IgD-negative memory B cell (primary cell): ENCODE results near the gene FMR1. TPM values are rescaled to one million over a fixed set of nuclear protein-coding genes. Genes with fewer than 3 reads are reported as not detected.

Experiments used
- H3K27ac Mint-ChIP-seq, 3 donors: one replicate each; pipeline ENCODE4 v1.8.0; 2020 to 2022; ENCODE audit warnings: mild to moderate bottlenecking in 3 of 3, mixed read lengths in 3 of 3, moderate library complexity in 1 of 3
- H3K27me3 Mint-ChIP-seq: one replicate; pipeline ENCODE4 v1.8.0; 2021; ENCODE audit warnings: mixed read lengths
- H3K36me3 Mint-ChIP-seq: one replicate; pipeline ENCODE4 v1.8.0; 2020; ENCODE audit warnings: mild to moderate bottlenecking, mixed read lengths
- H3K4me1 Mint-ChIP-seq, 3 donors: one replicate each; pipeline ENCODE4 v1.8.0; 2020 to 2022; ENCODE audit warnings: mixed read lengths in 3 of 3, mild to moderate bottlenecking in 1 of 3
- H3K4me3 Mint-ChIP-seq, 4 donors: one replicate each; pipeline ENCODE4 v1.8.0; 2020 to 2022; ENCODE audit warnings: mild to moderate bottlenecking in 4 of 4, mixed read lengths in 4 of 4, moderate library complexity in 3 of 4
- H3K9me3 Mint-ChIP-seq, 3 donors: one replicate each; pipeline ENCODE4 v1.8.0; 2020 to 2021; ENCODE audit warnings: mixed read lengths in 3 of 3, mild to moderate bottlenecking in 1 of 3
- polyA plus RNA-seq: library from polyadenylated mRNA; unstranded; fragments of 300-500 nt; fragmentation: Illumina TruSeq; gene quantifications from one replicate; pipeline ENCODE4 v1.2.3, GENCODE V29; 2021

Gene FMR1
- 3.5 TPM for polyA plus RNA-seq

- Mint-ChIP-seq H3K4me3 (peak within 1 kb of the TSS; percentile 90 to 99 (median 98)), H3K27me3 (no peaks in the 10 kb centered on the region), H3K9me3 (no peaks in the 10 kb centered on the region), H3K27ac (peak within 1 kb of the TSS; percentile 89 to 93 (median 93)), H3K4me1 (peaks cover 6 to 20% (median 19%) of the 10 kb centered on the region in 3 donors), H3K36me3 (no peaks in the 10 kb centered on the region)
Observed at GRCh38 chrX:147911192-147912022, at the start of gene FMR1. TSS of gene FMR1 (plus strand) at chrX:147911919. CDS start at chrX:147912180, 261 bp downstream.

- H3K36me3 Mint-ChIP-seq = peaks cover under 1% of the 10 kb centered on the region
- peak overlapping the region in 2 of 3 donors; percentile 36 to 80 for H3K27ac Mint-ChIP-seq
- peaks cover 5 to 8% (median 6%) of the 10 kb centered on the region in 3 donors for H3K4me1 Mint-ChIP-seq
- no peaks in the 10 kb centered on the region for H3K27me3 Mint-ChIP-seq
- H3K9me3 Mint-ChIP-seq = peaks cover 7 to 21% (median 8%) of the 10 kb centered on the region in 3 donors
- peak overlapping the region in 1 of 4 donors; percentile 49 for H3K4me3 Mint-ChIP-seq
Observed at GRCh38 chrX:147875866-147876596, 35.7 kb upstream of the FMR1 start.

- Mint-ChIP-seq H3K9me3 (peaks cover under 1 to 16% (median 5%) of the 10 kb centered on the region in 3 donors), H3K27ac (no peak overlapping the region), H3K27me3 (no peaks in the 10 kb centered on the region), H3K4me3 (no peak overlapping the region), H3K4me1 (peaks cover 5 to 8% (median 6%) of the 10 kb centered on the region in 3 donors), H3K36me3 (no peaks in the 10 kb centered on the region)
Observed at GRCh38 chrX:147876849-147877646, 34.7 kb upstream of the FMR1 start.

- Mint-ChIP-seq H3K9me3 (peaks cover 0 to 10% (median 5%) of the 10 kb centered on the region in 3 donors), H3K27me3 (no peaks in the 10 kb centered on the region)
Observed at GRCh38 chrX:147877726-147878125, 34.0 kb upstream of the FMR1 start.

GRCh38 chrX:147884958-147885357, 26.8 kb upstream of the FMR1 start:
- no peak overlapping the region for H3K27ac Mint-ChIP-seq
- no peaks in the 10 kb centered on the region for H3K27me3 Mint-ChIP-seq
- no peak overlapping the region for H3K4me3 Mint-ChIP-seq
- peaks cover 5 to 15% (median 6%) of the 10 kb centered on the region in 3 donors for H3K9me3 Mint-ChIP-seq
- H3K4me1 Mint-ChIP-seq = peaks cover 0 to 2% (median 0%) of the 10 kb centered on the region in 3 donors
- no peaks in the 10 kb centered on the region for H3K36me3 Mint-ChIP-seq

More at GRCh38 chrX:147877726-147878125, 34.0 kb upstream of the FMR1 start:
- Mint-ChIP-seq H3K36me3 (no peaks in the 10 kb centered on the region), H3K27ac (no peak overlapping the region), H3K4me3 (no peak overlapping the region), H3K4me1 (peaks cover 5 to 8% (median 6%) of the 10 kb centered on the region in 3 donors)

DNA sequence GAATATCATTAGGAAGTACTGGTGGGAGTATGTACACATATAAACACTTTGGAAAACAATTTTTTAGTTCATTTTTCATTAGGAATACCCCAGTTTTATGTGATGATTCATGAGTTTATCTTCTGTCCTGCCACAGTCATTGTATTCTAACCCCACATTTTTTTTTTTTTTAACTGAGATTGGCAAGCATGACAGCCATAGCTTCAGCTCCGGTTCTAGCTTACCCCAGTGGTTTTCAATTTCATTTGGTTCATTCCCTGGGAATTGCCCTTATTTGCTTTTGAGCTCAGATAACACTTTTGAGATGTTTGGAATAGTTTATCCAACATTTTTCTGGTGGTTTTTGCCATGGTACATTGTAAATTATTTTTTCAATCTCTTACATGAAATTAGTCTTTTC, 21.0 kb upstream of the FMR1 start:
- Mint-ChIP-seq H3K27ac (no peak overlapping the region), H3K9me3 (peaks cover 4 to 12% (median 5%) of the 10 kb centered on the region in 3 donors), H3K36me3 (no peaks in the 10 kb centered on the region), H3K27me3 (peaks cover 2% of the 10 kb centered on the region), H3K4me1 (peaks cover 0 to 2% (median 0%) of the 10 kb centered on the region in 3 donors), H3K4me3 (no peak overlapping the region)

GRCh38 chrX:147891896-147892295, 19.8 kb upstream of the FMR1 start:
- Mint-ChIP-seq H3K27me3 (peaks cover 2% of the 10 kb centered on the region), H3K4me1 (peaks cover 0 to 2% (median 0%) of the 10 kb centered on the region in 3 donors), H3K27ac (no peak overlapping the region), H3K9me3 (peaks cover 1 to 7% (median 3%) of the 10 kb centered on the region in 3 donors), H3K4me3 (no peak overlapping the region), H3K36me3 (no peaks in the 10 kb centered on the region)

DNA sequence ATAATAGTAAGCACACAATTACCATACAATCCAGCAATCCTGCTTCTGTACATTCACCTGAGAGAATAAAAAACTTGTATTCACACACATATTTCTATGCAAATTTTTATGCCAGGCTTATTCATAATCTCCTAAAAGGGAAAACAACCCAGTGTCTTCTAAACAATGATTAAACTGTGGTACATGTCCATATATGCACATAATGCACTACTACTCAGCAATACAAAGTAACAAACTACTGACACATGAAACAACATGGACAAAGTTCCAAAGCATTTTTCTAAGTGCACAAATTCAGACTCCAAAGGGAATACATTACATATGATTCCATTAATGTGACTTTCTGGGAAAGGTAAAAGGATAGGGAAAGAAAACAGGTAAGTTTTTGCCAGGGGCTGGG, 18.0 kb upstream of the FMR1 start:
- Mint-ChIP-seq H3K4me1 (no peaks in the 10 kb centered on the region), H3K4me3 (no peak overlapping the region), H3K27ac (no peak overlapping the region), H3K36me3 (no peaks in the 10 kb centered on the region), H3K27me3 (peaks cover 2% of the 10 kb centered on the region), H3K9me3 (peaks cover 0 to under 1% (median 0%) of the 10 kb centered on the region in 3 donors)

GRCh38 chrX:147894366-147894963, 17.3 kb upstream of the FMR1 start:
- no peaks in the 10 kb centered on the region for H3K36me3 Mint-ChIP-seq
- H3K27ac Mint-ChIP-seq = no peak overlapping the region
- no peak overlapping the region for H3K4me3 Mint-ChIP-seq
- H3K4me1 Mint-ChIP-seq = peaks cover 0 to 1% (median 0%) of the 10 kb centered on the region in 3 donors
- H3K27me3 Mint-ChIP-seq = peaks cover 2% of the 10 kb centered on the region
- no peaks in the 10 kb centered on the region for H3K9me3 Mint-ChIP-seq

DNA sequence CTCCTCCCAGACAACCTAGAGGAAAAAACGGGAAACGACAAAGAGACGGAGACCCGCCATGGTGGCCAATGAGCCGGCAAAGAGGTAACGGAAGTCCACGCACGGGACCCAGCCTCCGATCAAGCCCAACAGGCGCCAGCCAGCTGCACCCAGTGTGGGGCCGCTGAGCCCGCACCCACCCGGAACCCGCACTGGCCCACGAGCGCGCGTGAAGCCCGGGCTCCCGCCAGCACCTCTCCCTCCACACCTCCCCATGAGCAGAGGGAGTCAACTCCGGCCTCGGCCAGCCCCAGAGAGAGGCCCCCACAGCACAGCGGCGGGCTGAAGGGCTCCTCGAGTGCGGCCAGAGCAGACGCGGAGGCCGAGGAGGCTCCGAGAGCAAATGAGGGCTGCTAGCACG, 14.6 kb upstream of the FMR1 start:
- Mint-ChIP-seq H3K9me3 (peaks cover 0 to 3% (median 0%) of the 10 kb centered on the region in 3 donors), H3K36me3 (no peaks in the 10 kb centered on the region), H3K27ac (no peak overlapping the region), H3K27me3 (peaks cover 2% of the 10 kb centered on the region), H3K4me3 (no peak overlapping the region), H3K4me1 (peaks cover 0 to 14% (median 1%) of the 10 kb centered on the region in 3 donors)

GRCh38 chrX:147898951-147899350, 12.8 kb upstream of the FMR1 start:
- H3K36me3 Mint-ChIP-seq = no peaks in the 10 kb centered on the region
- H3K27me3 Mint-ChIP-seq = peaks cover 2% of the 10 kb centered on the region
- H3K27ac Mint-ChIP-seq = no peak overlapping the region
- H3K9me3 Mint-ChIP-seq = peaks cover 0 to 3% (median 0%) of the 10 kb centered on the region in 3 donors
- H3K4me3 Mint-ChIP-seq = no peak overlapping the region
- peaks cover 0 to 14% (median 1%) of the 10 kb centered on the region in 3 donors for H3K4me1 Mint-ChIP-seq

DNA sequence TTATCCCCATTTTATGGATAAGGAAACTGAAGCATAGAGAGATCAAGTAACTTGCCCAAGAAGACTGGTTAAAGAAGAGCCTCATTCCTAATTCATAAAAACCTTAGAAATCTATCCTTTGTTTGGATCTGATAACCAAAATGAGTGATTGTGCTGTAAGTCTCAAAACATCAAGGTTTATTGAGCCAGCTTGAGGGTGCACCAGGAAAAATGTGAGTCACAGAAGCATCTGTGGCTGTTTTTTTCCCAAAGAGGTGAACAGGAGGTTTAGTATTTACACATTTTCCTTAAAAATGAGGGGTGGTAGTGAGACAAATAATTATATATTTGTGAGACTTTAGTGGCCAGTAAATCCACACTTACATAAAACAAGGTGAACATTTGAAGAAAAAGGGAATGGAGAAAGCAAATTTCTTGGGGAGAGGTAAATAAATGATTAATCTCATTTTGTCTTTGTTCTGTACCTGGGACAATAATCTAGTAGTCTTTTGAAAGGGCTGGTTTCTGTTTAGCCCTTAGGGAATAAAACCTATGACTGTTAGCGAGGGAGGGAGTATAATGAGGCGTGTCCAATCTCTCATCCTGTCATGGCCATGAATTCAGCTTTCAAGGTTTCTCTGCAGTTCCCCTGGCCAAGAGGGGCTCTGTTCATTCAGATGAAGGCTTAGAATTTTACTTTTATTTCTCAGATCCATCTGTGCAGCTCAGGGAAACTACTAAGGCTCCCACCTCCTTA, 12.2 kb upstream of the FMR1 start:
- H3K27me3 Mint-ChIP-seq = peaks cover 2% of the 10 kb centered on the region
- H3K4me1 Mint-ChIP-seq = peaks cover 0 to 14% (median 1%) of the 10 kb centered on the region in 3 donors
- H3K9me3 Mint-ChIP-seq = peaks cover 0 to 3% (median 0%) of the 10 kb centered on the region in 3 donors
- no peaks in the 10 kb centered on the region for H3K36me3 Mint-ChIP-seq
- H3K27ac Mint-ChIP-seq = no peak overlapping the region
- H3K4me3 Mint-ChIP-seq = no peak overlapping the region

DNA sequence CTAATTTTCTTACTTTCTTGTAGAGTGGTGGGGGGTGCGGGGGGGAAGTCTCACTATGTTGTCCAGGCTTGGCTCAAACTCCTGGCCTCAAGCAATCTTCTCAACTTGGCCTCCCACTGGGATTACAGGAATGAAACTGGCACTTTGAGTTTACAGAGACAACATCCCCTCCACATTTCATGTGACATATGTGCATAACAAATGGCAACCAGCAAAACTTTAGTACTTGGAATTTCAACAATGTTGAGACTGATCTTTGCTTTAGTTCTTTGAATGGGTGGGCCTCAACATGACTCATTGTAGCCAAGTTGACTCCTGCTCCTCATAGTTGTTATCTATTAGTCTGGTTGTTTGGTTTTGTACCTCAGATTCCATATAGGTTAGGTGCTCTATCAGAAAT, 11.4 kb upstream of the FMR1 start:
- Mint-ChIP-seq H3K9me3 (peaks cover 0 to 3% (median 0%) of the 10 kb centered on the region in 3 donors), H3K4me1 (peaks cover 0 to 14% (median 1%) of the 10 kb centered on the region in 3 donors), H3K36me3 (no peaks in the 10 kb centered on the region), H3K27ac (no peak overlapping the region), H3K4me3 (no peak overlapping the region), H3K27me3 (no peaks in the 10 kb centered on the region)
